ENCODE data around the gene HELZ2. TPM values are rescaled to one million over a fixed set of nuclear protein-coding genes. Genes with fewer than 3 reads are reported as not detected.
A peak's percentile ranks its signal among the peaks of the same experiment; 100 is the strongest.

The HELZ2 gene
- total and polyA plus RNA-seq, 2 donors, result 13.9 to 14.8 TPM

GRCh38 chr20:63533388-63533787, 40.7 kb downstream of the HELZ2 start:
- Histone ChIP-seq H3K4me3 (ENCODE audit: low read length in 2 of 2) (no peak overlapping the region), H3K9me3 (ENCODE audit: control insufficient read depth in 2 of 2, insufficient read depth in 1 of 2, low read length in 1 of 2) (peaks cover 0 to 3% of the 10 kb centered on the region in 2 donors), H3K27ac (ENCODE audit: low read depth in 1 of 2, low read length in 1 of 2) (no peak overlapping the region), H3K27me3 (ENCODE audit: control insufficient read depth in 2 of 2, insufficient read depth in 1 of 2, low read length in 1 of 2) (peaks cover 0 to 34% of the 10 kb centered on the region in 2 donors), H3K36me3 (ENCODE audit: control insufficient read depth in 2 of 2, insufficient read depth in 2 of 2, low read length in 1 of 2) (no peaks in the 10 kb centered on the region), H3K4me1 (ENCODE audit: control insufficient read depth in 2 of 2, insufficient read depth in 2 of 2, low read length in 2 of 2) (peaks cover 0 to 16% of the 10 kb centered on the region in 2 donors)
- DNase-seq (ENCODE audit: low read depth in 6 of 9, low spot score in 9 of 9), result no peak
- WGBS, result 90% methylated on average over 14 of the region's 14 CpGs

GRCh38 chr20:63532449-63532971, 41.5 kb downstream of the HELZ2 start:
- peak in 1 of 9 donors; percentile 1 for DNase-seq (ENCODE audit: low read depth in 6 of 9, low spot score in 9 of 9)
- Histone ChIP-seq H3K4me3 (ENCODE audit: low read length in 2 of 2) (no peak overlapping the region), H3K4me1 (ENCODE audit: control insufficient read depth in 2 of 2, insufficient read depth in 2 of 2, low read length in 2 of 2) (peaks cover 0 to 8% of the 10 kb centered on the region in 2 donors), H3K9me3 (ENCODE audit: control insufficient read depth in 2 of 2, insufficient read depth in 1 of 2, low read length in 1 of 2) (peaks cover 0 to 3% of the 10 kb centered on the region in 2 donors), H3K27me3 (ENCODE audit: control insufficient read depth in 2 of 2, insufficient read depth in 1 of 2, low read length in 1 of 2) (peaks cover 0 to 34% of the 10 kb centered on the region in 2 donors), H3K27ac (ENCODE audit: low read depth in 1 of 2, low read length in 1 of 2) (no peak overlapping the region), H3K36me3 (ENCODE audit: control insufficient read depth in 2 of 2, insufficient read depth in 2 of 2, low read length in 1 of 2) (no peaks in the 10 kb centered on the region)
- WGBS, result 85% methylated on average over 24 of the region's 24 CpGs

GRCh38 chr20:63531686-63532448, 42.2 kb downstream of the HELZ2 start:
- no peak for DNase-seq (ENCODE audit: low read depth in 6 of 9, low spot score in 9 of 9)
- Histone ChIP-seq H3K27me3 (ENCODE audit: control insufficient read depth in 2 of 2, insufficient read depth in 1 of 2, low read length in 1 of 2) (peaks cover 0 to 34% of the 10 kb centered on the region in 2 donors), H3K27ac (ENCODE audit: low read depth in 1 of 2, low read length in 1 of 2) (no peak overlapping the region), H3K4me1 (ENCODE audit: control insufficient read depth in 2 of 2, insufficient read depth in 2 of 2, low read length in 2 of 2) (peaks cover 0 to 2% of the 10 kb centered on the region in 2 donors), H3K9me3 (ENCODE audit: control insufficient read depth in 2 of 2, insufficient read depth in 1 of 2, low read length in 1 of 2) (peaks cover 0 to 3% of the 10 kb centered on the region in 2 donors), H3K36me3 (ENCODE audit: control insufficient read depth in 2 of 2, insufficient read depth in 2 of 2, low read length in 1 of 2) (no peaks in the 10 kb centered on the region), H3K4me3 (ENCODE audit: low read length in 2 of 2) (no peak overlapping the region)
- WGBS, result 93% methylated on average over 27 of the region's 27 CpGs

GRCh38 chr20:63530788-63531160, 43.3 kb downstream of the HELZ2 start:
- peaks cover 0 to 3% of the 10 kb centered on the region in 2 donors for H3K9me3 ChIP-seq (ENCODE audit: control insufficient read depth in 2 of 2, insufficient read depth in 1 of 2, low read length in 1 of 2)
- no peaks in the 10 kb centered on the region for H3K36me3 ChIP-seq (ENCODE audit: control insufficient read depth in 2 of 2, insufficient read depth in 2 of 2, low read length in 1 of 2)
- DNase-seq (ENCODE audit: low read depth in 6 of 9, low spot score in 9 of 9), result no peak
- no peak overlapping the region for H3K27ac ChIP-seq (ENCODE audit: low read depth in 1 of 2, low read length in 1 of 2)
- 89% methylated on average over 14 of the region's 14 CpGs for WGBS
- H3K27me3 ChIP-seq (ENCODE audit: control insufficient read depth in 2 of 2, insufficient read depth in 1 of 2, low read length in 1 of 2), result peaks cover 0 to 34% of the 10 kb centered on the region in 2 donors
- no peak overlapping the region for H3K4me3 ChIP-seq (ENCODE audit: low read length in 2 of 2)
- no peaks in the 10 kb centered on the region for H3K4me1 ChIP-seq (ENCODE audit: control insufficient read depth in 2 of 2, insufficient read depth in 2 of 2, low read length in 2 of 2)

GRCh38 chr20:63529861-63530787, 43.9 kb downstream of the HELZ2 start:
- no peaks in the 10 kb centered on the region for H3K36me3 ChIP-seq (ENCODE audit: control insufficient read depth in 2 of 2, insufficient read depth in 2 of 2, low read length in 1 of 2)
- H3K4me1 ChIP-seq (ENCODE audit: control insufficient read depth in 2 of 2, insufficient read depth in 2 of 2, low read length in 2 of 2), result no peaks in the 10 kb centered on the region
- no peak overlapping the region for H3K4me3 ChIP-seq (ENCODE audit: low read length in 2 of 2)
- 88% methylated on average over 39 of the region's 39 CpGs for WGBS
- peaks cover 0 to 3% of the 10 kb centered on the region in 2 donors for H3K9me3 ChIP-seq (ENCODE audit: control insufficient read depth in 2 of 2, insufficient read depth in 1 of 2, low read length in 1 of 2)
- no peak for DNase-seq (ENCODE audit: low read depth in 6 of 9, low spot score in 9 of 9)
- peaks cover 0 to 31% of the 10 kb centered on the region in 2 donors for H3K27me3 ChIP-seq (ENCODE audit: control insufficient read depth in 2 of 2, insufficient read depth in 1 of 2, low read length in 1 of 2)
- no peak overlapping the region for H3K27ac ChIP-seq (ENCODE audit: low read depth in 1 of 2, low read length in 1 of 2)

- Histone ChIP-seq H3K36me3 (ENCODE audit: control insufficient read depth in 2 of 2, insufficient read depth in 2 of 2, low read length in 1 of 2) (no peaks in the 10 kb centered on the region), H3K9me3 (ENCODE audit: control insufficient read depth in 2 of 2, insufficient read depth in 1 of 2, low read length in 1 of 2) (peaks cover 0 to 3% of the 10 kb centered on the region in 2 donors), H3K27ac (ENCODE audit: low read depth in 1 of 2, low read length in 1 of 2) (no peak overlapping the region), H3K27me3 (ENCODE audit: control insufficient read depth in 2 of 2, insufficient read depth in 1 of 2, low read length in 1 of 2) (peaks cover 0 to 24% of the 10 kb centered on the region in 2 donors), H3K4me3 (ENCODE audit: low read length in 2 of 2) (no peak overlapping the region), H3K4me1 (ENCODE audit: control insufficient read depth in 2 of 2, insufficient read depth in 2 of 2, low read length in 2 of 2) (no peaks in the 10 kb centered on the region)
- 96% methylated on average over 27 of the region's 27 CpGs for WGBS
- no peak for DNase-seq (ENCODE audit: low read depth in 6 of 9, low spot score in 9 of 9)
These were observed 44.7 kb downstream of the HELZ2 start for GRCh38 chr20:63529180-63529860.

- Histone ChIP-seq H3K27me3 (ENCODE audit: control insufficient read depth in 2 of 2, insufficient read depth in 1 of 2, low read length in 1 of 2) (peaks cover 0 to 17% of the 10 kb centered on the region in 2 donors), H3K4me3 (ENCODE audit: low read length in 2 of 2) (no peak overlapping the region), H3K4me1 (ENCODE audit: control insufficient read depth in 2 of 2, insufficient read depth in 2 of 2, low read length in 2 of 2) (peaks cover under 1 to 3% of the 10 kb centered on the region in 2 donors), H3K27ac (ENCODE audit: low read depth in 1 of 2, low read length in 1 of 2) (no peak overlapping the region), H3K9me3 (ENCODE audit: control insufficient read depth in 2 of 2, insufficient read depth in 1 of 2, low read length in 1 of 2) (peaks cover 2 to 20% of the 10 kb centered on the region in 2 donors), H3K36me3 (ENCODE audit: control insufficient read depth in 2 of 2, insufficient read depth in 2 of 2, low read length in 1 of 2) (peaks cover 3 to 10% of the 10 kb centered on the region in 2 donors)
- 96% methylated on average over 9 of the region's 9 CpGs for WGBS
- no peak for DNase-seq (ENCODE audit: low read depth in 6 of 9, low spot score in 9 of 9)
These were observed 46.9 kb downstream of the HELZ2 start for GRCh38 chr20:63527184-63527583.

GRCh38 chr20:63525971-63526370, 48.1 kb downstream of the HELZ2 start:
- no peak for DNase-seq (ENCODE audit: low read depth in 6 of 9, low spot score in 9 of 9)

More at GRCh38 chr20:63525971-63526370, 48.1 kb downstream of the HELZ2 start:
- H3K27me3 ChIP-seq (ENCODE audit: control insufficient read depth in 2 of 2, insufficient read depth in 1 of 2, low read length in 1 of 2), result peaks cover 0 to 17% of the 10 kb centered on the region in 2 donors
- peaks cover 2 to 17% of the 10 kb centered on the region in 2 donors for H3K9me3 ChIP-seq (ENCODE audit: control insufficient read depth in 2 of 2, insufficient read depth in 1 of 2, low read length in 1 of 2)
- H3K27ac ChIP-seq (ENCODE audit: low read depth in 1 of 2, low read length in 1 of 2), result no peak overlapping the region
- peaks cover 9 to 12% of the 10 kb centered on the region in 2 donors for H3K4me1 ChIP-seq (ENCODE audit: control insufficient read depth in 2 of 2, insufficient read depth in 2 of 2, low read length in 2 of 2)
- peaks cover 3 to 14% of the 10 kb centered on the region in 2 donors for H3K36me3 ChIP-seq (ENCODE audit: control insufficient read depth in 2 of 2, insufficient read depth in 2 of 2, low read length in 1 of 2)
- H3K4me3 ChIP-seq (ENCODE audit: low read length in 2 of 2), result no peak overlapping the region
- WGBS, result 17% methylated on average over 2 of the region's 2 CpGs
